ENCODE results near the gene SCARB1. TPM values are rescaled to one million over a fixed set of nuclear protein-coding genes. Genes with fewer than 3 reads are reported as not detected.

The SCARB1 gene
- total and polyA plus RNA-seq, 2 of the 13 experiments (the other 11 are each of a cell fraction or from before 2014, with no cell fraction given): 63.4 to 160 TPM

- TF ChIP-seq ZNF281 (CRISPR knock-in tag; IDR thresholded peaks at IDR 0.05; ENCODE audit: borderline replicate concordance) (peak; percentile 71; the same call in 1 of the 2 replicates), KAT7 (CRISPR knock-in tag; IDR thresholded peaks at IDR 0.05; ENCODE audit: borderline replicate concordance) (no peak), CBX5 (CRISPR knock-in tag; IDR thresholded peaks at IDR 0.05; ENCODE audit: borderline replicate concordance) (no peak), NCOR1 (IDR thresholded peaks at IDR 0.05; ENCODE audit: borderline replicate concordance, low read length) (peak; percentile 72; the same call in 1 of the 2 replicates), TBX2 (CRISPR knock-in tag; IDR thresholded peaks at IDR 0.05; ENCODE audit: borderline replicate concordance) (peak; percentile 27; the same call in 1 of the 2 replicates), ELF4 (CRISPR knock-in tag; IDR thresholded peaks at IDR 0.05; ENCODE audit: borderline replicate concordance) (no peak), BCL3 (CRISPR knock-in tag; IDR thresholded peaks at IDR 0.05) (no peak), ZNF510 (CRISPR knock-in tag; IDR thresholded peaks at IDR 0.05; ENCODE audit: low read depth) (no peak), MATR3 (CRISPR knock-in tag; IDR thresholded peaks at IDR 0.05) (no peak), CERS6 (CRISPR knock-in tag; IDR thresholded peaks at IDR 0.05) (no peak), HNF1B (CRISPR knock-in tag; IDR thresholded peaks at IDR 0.05) (no peak), MAFF (IDR thresholded peaks at IDR 0.05; ENCODE audit: low read depth, low read length) (no peak), SKI (IDR thresholded peaks at IDR 0.05; ENCODE audit: partially characterized antibody) (peak; percentile 76), ZBTB1 (CRISPR knock-in tag; IDR thresholded peaks at IDR 0.05; ENCODE audit: borderline replicate concordance) (no peak), SKIL (CRISPR knock-in tag; IDR thresholded peaks at IDR 0.05; ENCODE audit: borderline replicate concordance) (peak; percentile 36; the same call in 1 of the 2 replicates)
Measured at GRCh38 chr12:124855275-124855957, 8.2 kb downstream of the SCARB1 start (continued).
